GM12872 (cell line): ENCODE measurements around the gene FLCN.

ENCODE experiments used
- TF ChIP-seq, protein P1 (sequence below): IDR thresholded peaks from 3 replicates; pipeline ENCODE4 v1.5.1; 2011; ENCODE audit warnings: low read depth, mild to moderate bottlenecking, low read length, moderate library complexity; ENCODE audit not compliant: insufficient read depth

The FLCN gene

DNA sequence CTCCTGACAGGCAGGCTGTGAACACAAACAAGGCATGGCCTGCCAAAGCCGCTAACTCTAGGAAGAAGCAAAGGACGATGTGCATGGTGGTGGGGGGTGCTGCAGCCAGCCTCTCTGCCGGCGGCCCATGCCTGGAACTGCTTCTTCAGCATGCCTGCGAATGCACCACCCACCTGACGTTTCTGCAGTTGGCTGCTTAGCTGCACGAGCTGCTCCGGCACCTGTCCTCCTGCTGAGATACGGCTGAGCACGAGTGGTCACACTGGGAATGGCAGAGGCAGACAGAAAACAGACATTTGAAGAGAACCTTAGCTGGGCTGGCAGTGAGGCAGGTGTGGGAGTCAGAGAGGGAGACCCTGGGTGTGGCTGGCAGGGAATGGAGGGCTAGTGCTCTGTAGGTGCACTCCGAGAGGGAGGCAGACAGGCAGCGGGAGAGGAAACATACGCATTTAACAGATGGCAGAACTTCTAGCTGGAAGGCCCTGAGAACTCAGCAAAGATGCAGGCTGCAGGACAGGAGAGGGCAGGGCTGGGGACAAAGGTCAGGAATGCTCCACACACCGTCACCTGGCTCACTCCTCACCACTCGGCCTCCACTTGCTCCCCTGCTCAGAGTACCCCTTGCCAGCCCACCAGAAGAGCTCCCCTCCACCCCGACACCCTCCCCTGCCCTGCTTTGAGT, 5.2 kb downstream of the FLCN start:
- TF ChIP-seq, protein P1, sequence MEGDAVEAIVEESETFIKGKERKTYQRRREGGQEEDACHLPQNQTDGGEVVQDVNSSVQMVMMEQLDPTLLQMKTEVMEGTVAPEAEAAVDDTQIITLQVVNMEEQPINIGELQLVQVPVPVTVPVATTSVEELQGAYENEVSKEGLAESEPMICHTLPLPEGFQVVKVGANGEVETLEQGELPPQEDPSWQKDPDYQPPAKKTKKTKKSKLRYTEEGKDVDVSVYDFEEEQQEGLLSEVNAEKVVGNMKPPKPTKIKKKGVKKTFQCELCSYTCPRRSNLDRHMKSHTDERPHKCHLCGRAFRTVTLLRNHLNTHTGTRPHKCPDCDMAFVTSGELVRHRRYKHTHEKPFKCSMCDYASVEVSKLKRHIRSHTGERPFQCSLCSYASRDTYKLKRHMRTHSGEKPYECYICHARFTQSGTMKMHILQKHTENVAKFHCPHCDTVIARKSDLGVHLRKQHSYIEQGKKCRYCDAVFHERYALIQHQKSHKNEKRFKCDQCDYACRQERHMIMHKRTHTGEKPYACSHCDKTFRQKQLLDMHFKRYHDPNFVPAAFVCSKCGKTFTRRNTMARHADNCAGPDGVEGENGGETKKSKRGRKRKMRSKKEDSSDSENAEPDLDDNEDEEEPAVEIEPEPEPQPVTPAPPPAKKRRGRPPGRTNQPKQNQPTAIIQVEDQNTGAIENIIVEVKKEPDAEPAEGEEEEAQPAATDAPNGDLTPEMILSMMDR, result no peak

DNA sequence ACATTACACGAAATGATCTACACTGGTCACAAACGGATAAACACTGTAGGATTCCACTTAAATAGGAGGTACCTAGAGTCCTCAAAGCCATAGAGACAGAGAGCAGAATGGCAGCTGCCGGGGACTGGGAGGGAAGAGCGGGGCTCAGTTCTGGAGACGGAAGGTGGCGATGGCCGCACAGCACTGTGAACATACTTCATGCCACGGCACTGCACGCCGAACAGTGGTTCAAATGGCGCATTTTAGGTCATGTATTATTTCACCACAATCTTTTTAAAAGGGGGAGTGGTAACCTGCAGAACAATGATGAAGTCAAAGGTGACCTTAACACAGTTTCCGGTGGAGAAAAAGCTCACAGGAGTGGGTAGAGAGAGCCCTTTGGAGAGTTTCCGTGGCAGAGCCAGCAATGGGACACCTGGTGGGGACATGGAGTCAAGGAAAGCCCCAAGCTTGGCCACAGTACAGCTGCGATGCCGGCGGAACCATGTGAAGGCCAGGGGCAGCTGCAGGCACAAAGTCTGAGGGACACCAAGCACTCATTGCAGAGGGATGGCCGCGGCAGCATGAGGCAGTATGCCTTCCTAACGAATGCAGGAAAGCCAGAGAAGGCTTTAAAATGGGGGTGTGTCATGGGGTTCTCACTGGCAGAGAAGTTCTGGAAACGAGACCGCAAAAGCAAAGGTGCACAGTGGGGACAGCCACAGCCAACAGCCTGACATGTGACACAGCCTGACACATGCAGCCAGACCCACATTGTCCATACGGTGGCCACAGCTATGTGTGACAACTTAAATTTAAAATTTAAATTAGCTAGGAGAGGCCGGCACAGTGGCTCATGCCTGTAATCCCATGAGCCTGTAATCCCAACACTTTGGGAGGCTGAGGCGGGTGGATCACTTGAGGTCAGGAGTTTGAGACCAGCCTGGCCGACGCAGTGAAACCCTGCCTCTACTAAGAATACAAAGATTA, 7.3 kb downstream of the FLCN start:
- TF ChIP-seq, protein P1, result no peak

DNA sequence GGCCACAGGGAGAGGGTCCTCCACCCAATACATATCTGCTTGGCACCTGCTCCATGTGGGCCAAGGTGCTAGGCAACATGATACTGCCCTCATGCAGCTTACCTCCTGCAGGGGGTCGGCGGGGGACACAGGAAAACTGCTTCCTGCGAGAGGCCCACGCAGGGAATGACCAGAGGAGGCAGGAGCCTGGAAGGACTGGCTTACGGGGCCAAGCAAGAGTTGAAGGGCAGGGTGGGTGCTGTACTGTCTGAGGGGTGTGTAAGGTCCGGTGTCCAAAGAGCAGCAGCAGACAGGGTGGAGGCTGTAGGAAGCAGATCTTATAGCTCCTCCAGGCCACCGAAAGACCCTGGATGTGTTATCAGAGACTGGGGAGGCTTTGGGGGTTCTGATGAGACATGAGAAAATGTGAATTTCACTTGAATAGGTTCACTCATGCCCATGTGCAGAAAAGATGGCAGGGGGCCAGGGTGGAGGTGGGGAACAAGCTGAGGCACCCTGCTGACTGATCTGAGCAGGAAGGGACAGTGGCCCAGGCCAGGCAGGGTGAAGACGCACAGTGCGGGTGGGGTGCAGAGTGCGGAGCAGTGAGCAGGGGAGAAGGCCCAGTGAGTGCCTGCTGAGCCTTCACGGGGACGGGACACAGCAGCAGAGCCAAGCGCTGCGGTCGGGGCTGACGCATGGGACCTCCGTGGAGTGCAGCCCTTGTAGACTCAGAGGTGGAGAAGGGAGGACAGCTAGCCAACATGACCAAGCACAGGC, 8.3 kb downstream of the FLCN start:
- TF ChIP-seq, protein P1, result no peak

DNA sequence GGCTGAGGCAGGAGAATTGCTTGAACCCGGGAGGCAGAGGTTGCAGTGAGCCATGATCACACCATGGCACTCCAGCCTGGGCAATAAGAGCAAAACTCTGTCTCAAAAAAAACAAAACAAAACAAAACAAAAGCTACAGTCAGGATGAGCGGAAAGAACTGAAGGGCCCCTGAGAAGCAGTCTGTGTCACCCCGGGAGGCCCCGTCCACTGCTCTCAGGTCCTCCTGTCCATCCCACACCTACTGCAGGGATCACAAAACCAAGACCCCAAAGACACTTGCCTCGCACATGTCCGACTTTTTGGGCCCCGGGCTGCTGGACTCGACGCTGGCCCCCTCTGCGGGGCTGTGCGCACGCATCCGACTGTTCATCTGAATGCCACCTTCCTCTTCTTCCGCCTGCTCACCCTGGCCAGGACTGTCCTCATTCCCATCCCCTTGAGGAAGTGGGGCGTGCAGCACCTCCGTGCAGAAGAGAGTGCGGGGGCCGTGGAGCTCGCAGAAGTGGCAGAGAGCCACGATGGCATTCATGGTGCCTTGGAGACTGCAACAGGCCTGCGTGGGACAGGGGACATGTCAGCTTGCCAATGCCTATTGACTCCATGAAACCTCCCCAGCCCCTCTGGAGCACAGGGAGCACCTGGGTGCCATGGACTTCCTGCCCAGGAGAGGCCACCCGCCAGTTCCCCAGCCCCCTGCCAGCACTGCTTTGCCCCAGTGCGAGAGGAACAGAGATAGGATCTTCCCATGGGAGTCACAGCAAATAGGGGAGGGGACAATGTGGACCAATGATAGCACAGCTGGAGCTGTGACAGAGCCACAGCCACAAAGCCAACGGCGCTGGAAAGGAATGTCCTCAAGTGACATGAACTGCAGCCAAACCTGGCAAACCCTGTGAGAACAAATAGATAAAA, 9.1 kb downstream of the FLCN start:
- TF ChIP-seq, protein P1, result no peak

DNA sequence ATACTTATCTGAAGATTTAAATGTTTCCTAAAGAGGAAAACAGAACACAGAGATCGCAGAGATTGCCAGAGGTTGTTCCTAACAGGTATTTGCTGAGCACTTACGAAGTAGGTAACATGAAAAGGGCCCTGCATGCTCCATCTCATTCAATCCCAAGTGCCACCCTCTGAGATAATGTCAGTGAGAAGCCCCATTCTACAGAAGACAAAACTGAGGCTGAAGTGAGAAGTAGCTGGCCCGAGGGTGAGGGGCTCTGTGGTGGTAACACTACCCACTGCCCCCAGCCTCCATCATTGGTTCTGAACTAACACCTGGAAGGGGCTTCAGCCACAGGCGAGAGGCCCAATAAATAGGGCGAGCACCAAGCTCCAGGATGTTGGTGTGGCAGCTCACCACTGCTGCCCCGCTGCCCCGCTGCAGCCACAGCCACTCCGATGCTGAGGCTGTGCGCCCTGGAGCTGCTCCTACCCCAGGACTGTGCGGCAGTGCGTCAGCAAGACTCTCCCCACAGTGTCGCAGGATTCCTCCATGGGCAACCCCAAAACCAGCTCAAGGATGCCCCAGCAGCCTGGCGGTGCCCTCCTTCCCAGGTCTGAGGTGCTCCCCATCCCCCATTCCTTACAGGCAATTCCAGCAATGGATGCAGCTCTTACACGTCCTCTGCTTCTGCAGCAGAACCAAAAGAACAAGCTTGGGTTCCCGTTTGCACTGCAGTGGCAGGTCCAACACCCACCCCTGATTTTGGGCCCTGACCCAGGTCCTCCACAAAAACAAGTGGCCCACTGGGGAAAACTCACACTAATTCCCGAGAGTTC, 10.3 kb downstream of the FLCN start:
- TF ChIP-seq, protein P1, result no peak

DNA sequence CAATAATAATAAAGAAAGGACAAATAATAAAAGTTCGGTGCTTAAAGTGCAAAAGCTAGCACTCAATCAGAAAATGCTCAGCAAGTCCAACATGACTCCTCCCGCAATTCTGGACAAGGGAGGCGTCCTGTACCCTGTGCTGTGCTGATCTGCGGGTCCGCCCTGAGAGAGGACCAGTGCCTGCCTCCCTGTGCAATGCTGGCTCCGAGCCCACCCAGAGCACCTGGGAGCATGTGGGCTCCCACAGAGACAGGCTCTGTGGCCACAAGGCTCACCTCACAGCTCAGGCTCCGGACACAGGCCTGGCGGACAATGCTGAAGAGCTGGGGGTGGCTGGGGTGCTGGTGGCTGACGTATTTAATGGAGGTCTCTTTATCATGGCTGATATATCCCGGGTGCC, 11.1 kb downstream of the FLCN start:
- TF ChIP-seq, protein P1, result no peak
